GM20431 (cell line): ENCODE data around the gene SLC46A2.

Source experiments
- in situ Hi-C: fragments of 300-500 bp; cut with MseI, MboI; formaldehyde crosslinking; loops from one replicate; pipeline ENCODE4 v1.15.0; 2020; ENCODE audit warnings: low sequenced_read_pairs; ENCODE audit not compliant: unreplicated experiment

SLC46A2 gene

DNA sequence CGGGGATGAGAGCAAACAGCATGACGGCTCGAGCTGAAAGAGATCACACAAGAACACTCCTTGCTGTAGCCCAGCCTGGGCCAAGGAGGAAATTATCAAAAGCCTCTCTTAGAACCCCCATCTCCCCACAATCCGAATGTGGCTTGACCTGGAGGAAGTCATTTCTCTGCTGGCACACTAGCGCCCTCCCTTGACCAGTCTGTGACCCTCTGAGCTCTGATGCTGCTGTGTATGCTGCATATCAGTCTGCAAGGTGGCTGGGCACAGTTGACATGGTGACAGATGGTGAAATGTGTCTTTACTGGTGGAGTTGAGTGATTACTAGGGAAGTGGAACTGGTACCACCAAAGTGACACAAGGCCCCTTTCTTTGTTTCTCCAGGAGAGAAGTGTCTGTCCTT is 3.3 kb downstream of the SLC46A2 start:
- in situ Hi-C loops, result no loop called here

DNA sequence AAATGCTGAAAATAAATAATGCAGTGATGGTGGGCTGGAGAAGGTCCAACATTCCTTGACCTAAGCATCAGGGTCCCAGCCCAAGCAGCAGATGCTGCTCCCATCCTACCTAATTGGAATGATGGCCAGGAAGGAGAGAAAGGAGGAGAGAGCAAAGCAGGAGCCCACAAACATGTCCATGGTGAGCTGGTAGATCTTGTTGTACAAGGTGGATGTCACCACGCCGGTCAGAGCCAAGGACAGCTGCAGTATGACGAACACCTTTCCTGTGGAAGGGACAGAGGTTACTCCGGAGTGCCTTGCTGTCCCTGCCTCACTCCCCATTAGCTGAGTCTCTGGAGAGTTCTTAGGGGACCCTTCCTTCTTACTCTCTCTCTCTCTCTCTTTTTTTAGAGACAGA is 4.3 kb downstream of the SLC46A2 start:
- in situ Hi-C loops, result no loop called here

DNA sequence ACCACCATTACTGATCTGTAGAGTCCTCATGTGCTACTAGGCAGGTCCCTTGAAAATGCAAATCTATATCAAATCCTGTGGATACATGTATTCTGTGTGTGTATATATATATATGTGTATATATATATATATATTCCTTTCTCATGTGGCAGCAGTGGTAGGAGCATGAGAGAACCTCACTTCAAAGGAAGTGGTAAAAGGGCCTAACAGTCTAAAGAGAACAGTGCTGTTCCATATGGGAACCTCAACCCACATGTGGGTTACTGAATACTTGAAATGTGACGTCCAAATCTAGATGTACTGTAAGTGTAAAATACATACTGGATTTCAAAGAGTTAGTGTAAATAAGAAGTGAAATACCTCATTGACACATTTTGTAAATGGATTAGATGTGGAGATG is 5.4 kb downstream of the SLC46A2 start:
- in situ Hi-C loops, result no loop called here

DNA sequence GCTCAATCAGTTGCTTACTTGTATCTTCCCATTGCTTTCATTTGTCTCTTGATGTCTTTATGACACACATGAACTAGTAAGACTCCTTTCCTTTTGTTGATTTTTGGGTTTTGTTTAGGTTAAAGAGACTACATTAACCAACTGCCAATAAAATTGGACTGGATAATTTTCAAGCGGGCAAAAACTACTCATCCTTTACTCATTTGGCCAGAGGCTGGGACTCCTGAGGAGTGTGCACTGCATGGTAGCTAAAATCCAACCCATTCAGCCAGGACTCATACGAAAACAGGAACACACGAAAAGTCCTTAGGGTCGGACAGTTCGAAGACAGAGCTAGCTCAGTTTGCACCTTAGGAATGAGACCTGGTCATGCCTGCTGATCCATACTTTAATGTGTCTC is 6.0 kb downstream of the SLC46A2 start:
- in situ Hi-C loops, result no loop called here

DNA sequence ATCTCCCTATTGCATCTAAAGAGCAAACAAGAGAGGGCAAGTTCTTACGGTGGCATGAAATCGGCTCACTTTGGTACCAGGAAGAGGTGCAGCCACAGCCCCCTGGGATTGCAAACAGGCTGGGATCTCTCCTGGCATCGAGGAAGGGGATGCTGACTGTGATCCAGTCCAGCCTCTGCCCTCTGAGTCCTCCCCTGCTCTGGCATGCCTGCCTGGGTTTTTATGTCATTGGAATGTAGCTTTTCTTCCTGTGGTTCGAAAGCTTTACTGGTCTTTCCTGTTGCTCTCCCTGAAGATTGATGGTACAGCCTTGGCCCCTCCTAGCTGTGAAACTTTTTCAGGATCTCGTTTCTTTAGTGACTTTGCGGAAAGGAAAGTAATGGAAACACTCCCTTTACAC is 6.6 kb downstream of the SLC46A2 start:
- in situ Hi-C loops, result no loop called here

DNA sequence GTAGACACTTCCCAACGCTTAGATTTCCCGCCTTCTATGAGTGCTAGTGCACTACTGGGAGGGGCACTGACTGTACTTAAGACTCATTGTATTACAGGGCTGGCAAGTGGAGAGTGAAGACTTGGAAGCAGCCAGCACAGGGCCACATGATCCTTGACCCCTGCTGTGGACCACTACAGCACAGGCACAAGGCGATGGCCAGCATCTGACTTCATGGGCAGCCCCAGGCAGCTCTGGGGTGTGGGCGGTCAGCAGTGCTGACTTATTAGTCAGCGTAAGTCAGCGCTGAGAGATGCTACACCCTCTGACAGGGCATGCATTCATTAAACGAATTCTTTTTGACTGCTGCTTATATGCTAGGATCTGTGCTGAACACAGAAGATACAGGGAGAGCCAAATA is 9.3 kb downstream of the SLC46A2 start:
- in situ Hi-C loops, result no loop called here

DNA sequence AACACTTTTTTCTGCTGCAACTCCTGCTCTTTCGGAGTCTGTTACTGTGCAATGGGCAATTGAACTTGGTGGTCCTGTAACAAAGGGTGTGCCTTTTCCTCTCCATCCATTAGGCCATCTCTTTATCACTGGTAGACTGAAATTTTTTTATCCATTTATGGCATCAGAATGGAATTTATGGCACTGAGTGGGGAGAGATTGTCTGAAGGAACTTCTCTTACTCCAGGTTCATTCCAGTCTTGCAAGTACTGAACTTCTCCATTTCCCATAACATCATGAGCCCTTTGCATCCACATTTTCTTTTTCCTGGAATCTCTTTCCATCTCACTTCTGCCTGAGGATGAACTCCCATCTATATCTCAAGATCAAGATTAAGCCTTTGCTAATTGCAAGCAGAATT is 10.0 kb downstream of the SLC46A2 start:
- in situ Hi-C loops, result no loop called here

DNA sequence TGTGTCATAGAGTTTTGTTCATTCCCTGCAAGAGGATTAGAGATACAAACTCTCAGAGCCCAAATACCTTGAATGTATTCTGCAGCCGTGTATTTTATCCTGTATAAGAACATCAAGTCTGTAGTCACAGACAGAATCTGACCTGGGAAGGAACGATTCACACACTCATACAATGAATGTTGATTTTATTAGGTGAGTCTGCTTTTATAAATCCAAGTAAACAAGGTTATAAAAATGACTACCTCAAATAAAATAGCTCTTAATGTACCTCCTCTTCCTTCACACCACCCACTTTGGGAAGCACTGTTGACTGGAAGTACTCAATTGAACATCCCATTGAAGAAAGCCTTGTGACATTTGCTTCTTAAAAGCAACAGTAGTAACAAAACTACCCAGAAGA is 11.9 kb downstream of the SLC46A2 start:
- in situ Hi-C loops, result no loop called here

DNA sequence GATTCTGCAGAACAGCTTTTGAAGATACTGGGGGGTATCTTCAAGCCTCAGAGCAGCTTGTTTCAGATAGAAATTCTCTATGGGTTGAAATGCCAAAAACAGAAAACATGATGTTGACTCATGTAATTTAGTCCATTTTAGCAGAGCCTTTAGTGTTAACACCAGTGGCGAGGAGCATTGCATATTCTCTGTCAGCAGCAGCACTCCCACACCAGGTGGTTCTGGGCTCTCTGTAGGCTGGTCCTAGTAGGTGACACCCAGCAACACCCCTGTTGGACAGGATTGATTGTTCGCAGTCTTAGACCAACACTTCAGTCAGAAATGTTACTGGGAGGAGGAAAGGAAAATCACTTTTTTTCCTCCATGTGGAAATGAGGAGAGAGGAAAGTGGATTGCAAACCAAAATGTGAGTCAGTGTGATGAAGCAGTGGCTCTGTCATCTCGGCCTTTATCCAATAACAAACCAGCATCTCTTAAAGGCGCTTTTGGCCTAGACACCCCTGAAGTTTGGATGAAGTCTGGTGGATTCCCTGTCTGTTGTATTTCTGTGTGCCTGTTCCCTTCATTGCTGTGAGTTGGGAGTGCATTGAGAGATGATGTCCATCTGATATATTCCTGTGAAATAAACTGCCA is 16.8 kb downstream of the SLC46A2 start:
- in situ Hi-C loops, result no loop called here

DNA sequence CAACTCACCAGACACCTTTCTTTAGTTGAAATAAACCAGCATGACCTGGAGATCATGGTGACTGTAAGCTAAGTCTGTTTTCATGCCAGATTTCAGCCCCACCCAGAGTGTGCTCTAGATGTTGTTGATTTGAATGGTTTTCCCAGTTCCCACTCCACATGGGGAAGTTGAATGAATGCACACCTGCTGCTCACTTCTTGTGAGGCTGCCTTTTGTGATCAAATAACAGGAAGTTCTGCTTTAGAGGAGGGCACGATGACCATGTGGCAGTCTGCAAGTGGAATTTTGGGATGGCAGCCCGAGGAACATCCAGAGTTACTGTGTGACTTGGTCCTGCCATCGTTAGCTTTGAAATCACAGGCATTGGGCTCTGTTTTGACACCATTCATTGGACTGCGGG is 18.7 kb downstream of the SLC46A2 start:
- in situ Hi-C loops, result no loop called here

DNA sequence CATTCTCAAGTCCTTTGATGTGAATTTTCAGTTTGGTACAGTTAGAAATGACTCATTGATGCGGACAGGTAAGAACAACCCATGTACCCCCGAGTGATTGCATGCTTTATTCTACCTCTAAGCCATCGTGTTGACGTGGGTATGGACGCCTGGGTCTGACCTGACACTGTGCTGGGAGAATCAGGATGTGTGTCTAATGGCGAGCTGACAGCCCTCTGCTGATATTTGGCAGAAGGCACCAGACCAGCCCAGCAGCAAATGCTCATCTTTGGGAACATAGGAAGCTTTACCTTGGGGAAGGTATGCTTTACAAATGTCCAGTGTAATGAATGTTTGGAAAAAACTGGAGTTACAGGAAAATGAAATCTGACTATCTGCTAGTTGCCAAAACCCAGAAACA is 20.1 kb downstream of the SLC46A2 start:
- in situ Hi-C loops, result no loop called here

DNA sequence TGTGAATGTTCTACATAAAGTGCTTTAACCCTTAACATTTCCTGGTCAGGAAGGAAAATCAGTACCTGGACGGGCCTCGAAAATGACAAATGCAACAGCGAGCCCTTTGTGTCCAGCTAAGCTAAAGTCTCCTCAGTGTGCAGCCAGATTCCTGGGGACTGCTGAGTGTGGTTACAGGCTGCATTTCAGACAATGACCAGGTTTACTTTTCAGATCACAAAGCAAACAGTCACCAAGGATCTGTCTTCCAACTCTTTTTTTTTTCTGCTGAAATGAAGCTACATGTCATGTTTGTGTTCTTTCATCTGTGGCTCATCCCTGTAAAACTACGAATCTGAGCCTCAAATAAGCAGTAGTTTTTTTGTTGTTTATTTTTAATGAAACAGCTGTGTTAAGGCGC is 20.8 kb downstream of the SLC46A2 start:
- in situ Hi-C loops, result no loop called here

DNA sequence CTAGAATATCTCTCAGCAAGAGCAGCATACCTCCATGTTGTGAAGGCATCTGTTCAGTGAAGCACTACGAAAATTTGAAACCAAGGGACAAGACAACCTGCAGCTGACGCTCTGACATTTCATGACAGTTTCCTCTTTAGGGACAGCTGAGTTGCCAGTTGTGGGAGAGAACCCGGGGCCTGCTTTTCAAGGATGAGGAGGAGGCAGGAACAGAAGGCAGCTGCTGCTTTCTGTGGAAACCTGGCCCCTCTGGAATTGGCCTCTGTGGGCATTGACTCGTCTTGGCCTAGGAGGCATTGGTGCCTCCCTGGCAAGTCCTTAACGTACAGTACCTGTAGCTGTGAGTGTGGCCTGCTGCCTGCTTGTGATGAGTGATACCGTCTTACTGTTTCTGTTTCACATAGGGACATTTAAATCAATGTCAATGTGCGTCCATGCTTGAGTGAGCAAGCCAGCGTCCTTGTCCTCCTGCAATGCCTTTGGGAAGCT is 21.6 kb downstream of the SLC46A2 start:
- in situ Hi-C loops, result no loop called here

DNA sequence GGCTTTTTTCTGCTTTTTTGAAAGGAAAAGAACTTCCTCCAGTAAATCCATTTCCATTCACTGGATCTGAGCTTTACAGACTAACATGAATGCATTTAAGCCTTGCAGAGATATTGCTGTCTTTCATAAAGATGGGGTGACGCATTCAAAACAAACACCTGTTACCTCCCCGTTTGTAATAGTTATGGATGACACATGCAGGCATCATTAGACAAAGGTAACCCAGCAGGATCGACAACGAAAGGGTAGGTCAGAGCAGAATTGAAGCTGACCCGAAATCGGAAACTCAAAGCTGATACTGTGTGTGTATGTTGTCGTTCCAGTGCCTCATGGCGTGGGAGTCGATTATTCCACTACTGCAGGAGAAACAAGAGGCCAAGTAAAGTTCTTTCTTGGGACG is 22.2 kb downstream of the SLC46A2 start:
- in situ Hi-C loops, result no loop called here

DNA sequence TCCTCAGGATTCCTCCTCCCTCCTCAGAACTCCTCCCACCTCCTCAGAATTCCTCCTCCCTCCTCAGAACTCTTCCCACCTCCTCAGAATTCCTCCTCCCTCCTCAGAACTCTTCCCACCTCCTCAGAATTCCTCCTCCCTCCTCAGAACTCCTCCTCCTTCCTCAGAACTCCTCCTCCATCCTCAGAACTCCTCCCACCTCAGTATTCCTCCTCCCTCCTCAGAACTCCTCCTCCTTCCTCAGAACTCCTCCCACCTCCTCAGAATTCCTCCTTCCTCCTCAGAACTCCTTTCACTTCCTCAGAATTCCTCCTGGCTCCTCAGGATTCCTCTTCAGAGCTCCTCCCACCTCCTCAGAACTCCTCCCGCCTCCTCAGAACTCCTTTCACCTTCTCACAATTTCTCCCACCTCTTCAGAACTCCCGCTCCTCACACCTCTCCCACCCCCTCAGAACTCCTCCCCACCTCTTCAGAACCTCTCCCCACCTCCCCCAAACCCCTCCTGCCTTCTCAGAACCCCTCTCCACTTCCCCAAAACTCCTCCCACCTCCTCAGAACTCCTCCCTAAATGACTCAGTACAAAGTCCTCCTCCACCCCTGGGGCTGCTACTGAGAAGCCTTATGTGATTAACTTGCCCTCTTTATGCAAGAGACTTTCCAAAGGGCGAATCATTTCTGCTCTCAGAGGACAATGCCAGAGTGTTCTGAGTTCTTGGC is 23.2 kb downstream of the SLC46A2 start:
- in situ Hi-C loops, result no loop called here

DNA sequence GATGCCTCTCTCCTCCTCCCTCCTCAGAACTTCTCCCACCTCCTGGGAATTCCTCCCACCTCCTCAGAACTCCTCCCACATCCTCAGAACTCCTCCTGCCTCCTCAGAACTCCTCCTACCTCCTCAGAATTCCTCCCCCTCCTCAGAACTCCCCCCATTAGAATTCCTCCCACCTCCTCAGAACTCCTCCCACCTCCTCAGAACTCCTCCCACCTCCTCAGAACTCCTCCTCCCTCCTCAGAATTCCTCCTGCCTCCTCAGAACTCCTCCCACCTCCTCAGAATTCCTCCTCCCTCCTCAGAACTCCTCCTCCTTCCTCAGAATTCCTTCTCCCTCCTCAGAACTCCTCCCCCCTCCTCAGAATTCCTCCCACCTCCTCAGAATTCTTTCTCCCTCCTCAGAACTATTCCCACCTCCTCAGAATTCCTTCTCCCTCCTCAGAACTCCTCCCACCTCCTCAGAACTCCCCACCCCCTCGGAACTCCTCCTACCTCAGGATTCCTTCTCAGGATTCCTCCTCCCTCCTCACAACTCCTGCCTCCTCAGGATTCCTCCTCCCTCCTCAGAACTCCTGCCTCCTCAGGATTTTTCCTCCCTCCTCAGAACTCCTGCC is 23.9 kb downstream of the SLC46A2 start:
- in situ Hi-C loops, result no loop called here

DNA sequence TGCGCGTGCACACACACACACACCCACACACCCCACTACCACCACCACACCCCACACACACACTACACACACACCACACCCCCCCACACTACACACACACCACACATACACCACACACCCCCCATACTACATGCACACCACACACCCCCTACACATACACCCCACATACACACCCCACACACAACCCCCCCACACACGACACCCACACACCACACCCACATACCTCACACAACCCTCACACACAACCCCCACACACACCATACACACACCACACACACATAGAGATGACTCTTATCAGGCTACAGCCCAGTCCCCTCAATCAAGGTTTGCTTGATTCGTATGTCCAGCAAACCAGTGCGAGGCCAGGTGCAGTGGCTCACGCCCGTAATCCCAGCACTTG is 25.7 kb downstream of the SLC46A2 start:
- in situ Hi-C loops, result no loop called here

DNA sequence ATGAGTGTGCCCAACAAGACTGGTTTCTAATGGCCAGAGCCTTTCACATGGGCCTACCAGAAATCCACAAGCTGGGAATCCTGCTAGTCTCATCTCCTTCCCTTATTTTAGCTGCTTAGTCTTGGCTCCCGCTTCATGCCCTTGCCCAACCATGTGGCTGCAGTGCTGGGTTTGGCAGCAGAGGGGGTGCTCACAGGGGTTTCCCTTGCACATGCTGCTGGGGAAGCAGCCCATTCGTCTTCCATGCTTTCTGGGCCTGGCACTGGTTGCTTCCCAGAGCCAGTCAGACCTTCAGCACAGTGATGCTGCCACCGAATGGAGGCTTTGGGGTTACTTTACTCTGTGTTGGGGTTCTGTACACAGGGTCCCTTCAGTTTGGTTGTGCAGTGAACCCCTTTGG is 26.3 kb downstream of the SLC46A2 start:
- in situ Hi-C loops, result no loop called here

DNA sequence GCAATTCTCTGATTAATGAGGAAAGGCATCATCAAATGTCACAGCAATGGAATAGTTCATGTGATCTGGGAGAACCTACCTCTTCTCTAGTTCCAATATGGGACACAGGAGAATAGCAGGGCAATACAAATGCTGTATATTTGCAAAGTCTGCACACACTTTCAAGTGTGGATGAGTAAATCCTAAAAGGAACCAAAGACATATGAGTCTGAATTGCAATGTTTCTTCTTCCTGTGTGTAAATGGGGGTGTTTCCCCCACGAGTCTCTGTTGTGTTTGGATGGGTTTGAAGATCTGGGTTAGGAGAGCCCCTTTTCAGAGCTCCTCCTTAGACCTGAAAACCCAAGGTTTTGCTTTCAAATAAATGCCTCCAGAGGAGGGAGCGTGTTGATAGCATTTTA is 26.9 kb downstream of the SLC46A2 start:
- in situ Hi-C loops, result no loop called here

DNA sequence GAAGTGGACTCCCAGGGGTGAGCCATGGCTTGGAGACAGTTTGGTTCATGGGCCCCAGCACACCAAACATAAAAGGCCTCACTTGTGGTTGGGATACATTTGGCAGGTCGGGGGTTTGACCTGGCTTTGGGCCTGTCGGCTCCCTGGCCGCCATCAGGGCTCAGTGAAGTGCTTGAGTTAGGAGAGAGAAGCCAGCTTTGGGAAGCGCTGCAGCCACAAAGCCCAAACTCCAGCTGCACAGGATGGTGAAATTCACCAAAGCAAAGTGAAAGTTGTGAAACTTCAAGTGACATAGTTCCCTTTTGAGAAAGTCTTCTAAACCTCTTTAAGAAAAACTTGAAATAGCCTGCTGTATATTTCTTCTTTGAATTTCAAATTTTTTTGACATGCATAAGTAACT is 27.5 kb downstream of the SLC46A2 start:
- in situ Hi-C loops, result no loop called here
